Neuronal stem cell (in vitro differentiated cells): ENCODE measurements around the gene C4BPA. TPM values are rescaled to one million over a fixed set of nuclear protein-coding genes. Genes with fewer than 3 reads are reported as not detected.

Experiments used
- DNase-seq: peaks from one replicate; pipeline ENCODE4 v3.0.0-alpha.2; 2013; ENCODE audit warnings: low spot score
- H2AFZ ChIP-seq: one replicate; pipeline ENCODE4 v1.6.1; 2013; ENCODE audit warnings: mild to moderate bottlenecking, low read length, inconsistent platforms
- H2AK5ac ChIP-seq: 2 replicates; pipeline ENCODE4 v1.6.1; 2013; ENCODE audit warnings: low read depth, mild to moderate bottlenecking, inconsistent platforms, low read length, moderate library complexity, mixed read lengths
- H2BK120ac ChIP-seq: 2 replicates; pipeline ENCODE4 v1.6.1; 2013; ENCODE audit warnings: low read depth, mild to moderate bottlenecking, inconsistent platforms, low read length, moderate library complexity, mixed read lengths
- H2BK12ac ChIP-seq: one replicate; pipeline ENCODE4 v1.6.1; 2013; ENCODE audit warnings: low read length, inconsistent platforms
- H2BK15ac ChIP-seq: 2 replicates; pipeline ENCODE4 v1.6.1; 2013; ENCODE audit warnings: mild to moderate bottlenecking, low read length, inconsistent platforms, mixed read lengths
- H2BK5ac ChIP-seq: one replicate; pipeline ENCODE4 v1.6.1; 2013; ENCODE audit warnings: inconsistent platforms, mild to moderate bottlenecking, low read length, moderate library complexity
- H3K14ac ChIP-seq: one replicate; pipeline ENCODE4 v1.6.1; 2013; ENCODE audit warnings: low read length, inconsistent platforms
- H3K18ac ChIP-seq: 2 replicates; pipeline ENCODE4 v1.6.1; 2013; ENCODE audit warnings: low read length, inconsistent platforms
- H3K23ac ChIP-seq: 2 replicates; pipeline ENCODE4 v1.6.1; 2013; ENCODE audit warnings: low read depth, mild to moderate bottlenecking, mixed read lengths, low read length, inconsistent platforms; ENCODE audit not compliant: poor library complexity
- H3K27ac ChIP-seq: replicated peaks from 3 replicates; pipeline ENCODE4 v1.5.1; 2013; ENCODE audit warnings: low read length, inconsistent platforms
- H3K27me3 ChIP-seq, 3 experiments: 2 replicates each; pipeline ENCODE4 v1.6.1; 2013; ENCODE audit warnings: low read length in 3 of 3, mild to moderate bottlenecking in 2 of 3, inconsistent platforms in 1 of 3, low read depth in 1 of 3, mixed read lengths in 1 of 3, moderate library complexity in 1 of 3; ENCODE audit not compliant: control insufficient read depth in 3 of 3, insufficient read depth in 3 of 3
- H3K36me3 ChIP-seq, 2 donors: replicated peaks in 1 of 2; 2 replicates each; pipeline ENCODE4 v1.6.1; 2013; ENCODE audit warnings: low read length in 2 of 2; ENCODE audit not compliant: control insufficient read depth in 2 of 2, insufficient read depth in 2 of 2
- H3K4ac ChIP-seq: 2 replicates; pipeline ENCODE4 v1.6.1; 2013; ENCODE audit warnings: inconsistent platforms, mild to moderate bottlenecking, low read length, moderate library complexity
- H3K4me1 ChIP-seq, 2 donors: 1 replicate in 1 of 2; 2 replicates in 1 of 2; pipeline ENCODE4 v1.6.1; 2013; ENCODE audit warnings: low read length in 2 of 2, low read depth in 1 of 2; ENCODE audit not compliant: control insufficient read depth in 2 of 2, insufficient read depth in 1 of 2
- H3K4me2 ChIP-seq: one replicate; pipeline ENCODE4 v1.6.1; 2013; ENCODE audit warnings: mild to moderate bottlenecking, low read length, inconsistent platforms; ENCODE audit not compliant: insufficient read depth, poor library complexity, severe bottlenecking
- H3K4me3 ChIP-seq, 2 donors: 2 replicates each; pipeline ENCODE4 v1.5.1; 2013; ENCODE audit warnings: low read length in 2 of 2, mild to moderate bottlenecking in 2 of 2, inconsistent platforms in 1 of 2, moderate library complexity in 1 of 2
- H3K79me1 ChIP-seq: one replicate; pipeline ENCODE4 v1.6.1; 2013; ENCODE audit warnings: low read depth, mild to moderate bottlenecking, inconsistent platforms, low read length, moderate library complexity
- H3K9ac ChIP-seq: one replicate; pipeline ENCODE4 v1.6.1; 2013; ENCODE audit warnings: mild to moderate bottlenecking, low read depth, low read length, inconsistent platforms; ENCODE audit not compliant: poor library complexity
- H3K9me3 ChIP-seq, 2 donors: replicated peaks in 1 of 2; 2 replicates each; pipeline versions ENCODE3 to v1.6.1; 2013; ENCODE audit warnings: low read length in 2 of 2, mild to moderate bottlenecking in 2 of 2, inconsistent platforms in 1 of 2, low read depth in 1 of 2, mixed read lengths in 1 of 2, moderate library complexity in 1 of 2; ENCODE audit not compliant: control insufficient read depth in 2 of 2, insufficient read depth in 1 of 2
- H4K8ac ChIP-seq: one replicate; pipeline ENCODE4 v1.6.1; 2013; ENCODE audit warnings: low read depth, mild to moderate bottlenecking, inconsistent platforms, low read length, moderate library complexity
- H4K91ac ChIP-seq: one replicate; pipeline ENCODE4 v1.6.1; 2013; ENCODE audit warnings: low read length, low read depth, mild to moderate bottlenecking, inconsistent platforms; ENCODE audit not compliant: poor library complexity
- WGBS, 2 donors: extraction: QIAGEN DNeasy Blood & Tissue Kit; methylation state at CpG; one replicate each; pipeline ENCODE4 v1.1.7; 2013; ENCODE audit warnings: missing lambda C conversion rate in 2 of 2, mixed read lengths in 1 of 2; ENCODE audit not compliant: insufficient read length in 2 of 2, insufficient replicate concordance in 1 of 2; ENCODE audit errors: extremely low coverage in 2 of 2; 5-methylcytosine and 5-hydroxymethylcytosine counted together
- small RNA-seq: library from polyadenylated mRNA; stranded (forward); fragments of <200 nt; extraction: miRNeasy Mini kit (QIAGEN cat#:217004); gene quantifications from one replicate; pipeline ENCODE3, GENCODE V24; 2013; ENCODE audit not compliant: insufficient read depth

C4BPA gene

GRCh38 chr1:207191061-207191460 lies 87.0 kb downstream of the C4BPA start:
- Histone ChIP-seq H4K91ac (no peak overlapping the region), H4K8ac (no peak overlapping the region), H3K23ac (no peak overlapping the region), H2BK5ac (no peak overlapping the region), H3K4me2 (no peak overlapping the region), H3K79me1 (peaks cover under 1% of the 10 kb centered on the region), H3K36me3 (no peaks in the 10 kb centered on the region), H3K4ac (no peak overlapping the region), H2AFZ (no peak overlapping the region), H3K18ac (no peak overlapping the region), H3K9me3 (no peaks in the 10 kb centered on the region), H3K27ac (no peak overlapping the region), H2BK120ac (no peak overlapping the region), H2AK5ac (no peak overlapping the region), H3K4me3 (no peak overlapping the region), H2BK15ac (no peak overlapping the region), H3K9ac (no peak overlapping the region), H3K4me1 (no peaks in the 10 kb centered on the region), H3K27me3 (no peaks in the 10 kb centered on the region), H3K14ac (no peak overlapping the region), H2BK12ac (no peak overlapping the region)
- DNase-seq: no peak

DNA sequence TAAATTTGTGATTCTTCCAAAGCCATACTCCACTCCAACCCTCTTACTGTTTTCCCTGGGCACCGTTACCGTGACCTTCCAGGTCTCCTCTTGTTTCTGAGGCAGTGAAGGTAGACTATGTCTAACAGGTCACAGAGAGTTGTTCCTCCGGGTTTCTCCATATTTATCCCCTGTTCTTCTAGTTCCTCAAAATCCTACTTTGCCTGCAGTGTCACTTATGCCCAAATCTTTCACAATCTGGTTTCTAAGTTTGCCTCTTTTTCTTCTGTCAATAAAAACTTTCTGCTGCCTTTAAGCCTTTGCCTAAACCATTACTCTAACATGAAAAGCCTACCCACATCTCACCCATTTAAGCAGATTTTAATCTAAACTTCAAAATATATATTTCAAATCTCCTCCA lies 87.7 kb downstream of the C4BPA start:
- Histone ChIP-seq H2BK120ac (no peak overlapping the region), H2AK5ac (no peak overlapping the region), H3K27me3 (no peaks in the 10 kb centered on the region), H3K27ac (no peak overlapping the region), H2BK15ac (no peak overlapping the region), H3K9ac (no peak overlapping the region), H4K8ac (no peak overlapping the region), H4K91ac (no peak overlapping the region), H3K36me3 (no peaks in the 10 kb centered on the region), H3K4me1 (no peaks in the 10 kb centered on the region), H3K23ac (no peak overlapping the region), H3K4me2 (no peak overlapping the region), H3K4me3 (no peak overlapping the region), H2BK5ac (no peak overlapping the region), H3K18ac (no peak overlapping the region), H3K79me1 (peaks cover 2% of the 10 kb centered on the region), H2AFZ (no peak overlapping the region), H3K4ac (no peak overlapping the region), H3K9me3 (no peaks in the 10 kb centered on the region), H2BK12ac (no peak overlapping the region), H3K14ac (no peak overlapping the region)
- DNase-seq: no peak
- no CpG with 5 or more reads among the region's 3 CpGs for WGBS, 2 donors

DNA sequence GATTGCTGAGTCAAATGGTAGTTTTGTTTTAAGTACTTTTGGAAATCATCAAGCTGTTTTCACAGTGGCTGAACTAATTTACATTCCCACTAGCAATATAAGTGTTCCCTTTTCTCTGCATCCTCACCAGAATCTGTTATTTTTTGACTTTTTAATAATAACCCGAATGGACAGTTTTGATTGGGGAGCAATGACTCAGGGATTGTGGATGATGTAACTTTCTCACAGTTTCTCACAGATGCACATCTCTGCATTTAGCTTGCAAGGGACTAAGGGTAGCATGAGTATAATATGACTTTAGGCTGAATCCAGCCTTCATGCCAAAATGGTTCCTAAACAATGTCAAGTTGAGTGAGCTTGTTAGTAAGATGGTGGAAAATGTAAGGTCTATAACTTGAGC lies 90.2 kb downstream of the C4BPA start:
- H3K79me1 ChIP-seq: peaks cover 2% of the 10 kb centered on the region
- H3K27ac ChIP-seq: no peak overlapping the region
- WGBS, 2 donors: no CpG with 5 or more reads among the region's 1 CpG
- no peak overlapping the region for H4K8ac ChIP-seq
- no peak overlapping the region for H2BK15ac ChIP-seq
- H3K14ac ChIP-seq: no peak overlapping the region
- no peaks in the 10 kb centered on the region for H3K36me3 ChIP-seq
- H3K4me2 ChIP-seq: no peak overlapping the region
- no peak overlapping the region for H2BK5ac ChIP-seq
- no peaks in the 10 kb centered on the region for H3K4me1 ChIP-seq
- H3K4ac ChIP-seq: no peak overlapping the region
- no peak for DNase-seq
- H2BK120ac ChIP-seq: no peak overlapping the region
- H3K23ac ChIP-seq: no peak overlapping the region
- no peak overlapping the region for H2BK12ac ChIP-seq
- H2AK5ac ChIP-seq: no peak overlapping the region
- no peaks in the 10 kb centered on the region for H3K27me3 ChIP-seq
- H3K9me3 ChIP-seq: no peaks in the 10 kb centered on the region
- H4K91ac ChIP-seq: no peak overlapping the region
- no peak overlapping the region for H2AFZ ChIP-seq
- no peak overlapping the region for H3K4me3 ChIP-seq
- H3K9ac ChIP-seq: no peak overlapping the region
- H3K18ac ChIP-seq: no peak overlapping the region

Small RNA genes within 50 kb of the gene (small RNA-seq; reads per million reads assigned to genes)
- not detected for gene AL445493.1
